Measurements from ENCODE around the gene LUC7L3. TPM values are rescaled to one million over a fixed set of nuclear protein-coding genes. Genes with fewer than 3 reads are reported as not detected.

The LUC7L3 gene
- total RNA-seq, 1 donor from 2014 or later = 71.5 TPM

GRCh38 chr17:50687200-50688066 lies 32.0 kb upstream of the LUC7L3 start:
- DNase-seq (ENCODE audit: low spot score) = no peak
- no peaks in the 10 kb centered on the region for H3K27me3 Mint-ChIP-seq (ENCODE audit: low read depth)
- H3K9me3 Mint-ChIP-seq (ENCODE audit: low read depth) = no peaks in the 10 kb centered on the region
- H3K4me1 Mint-ChIP-seq (ENCODE audit: low read depth) = peaks cover 23% of the 10 kb centered on the region
- H3K27ac Mint-ChIP-seq (ENCODE audit: unreplicated experiment) = peak overlapping the region; percentile 79
- H3K36me3 Mint-ChIP-seq (ENCODE audit: low read depth) = no peaks in the 10 kb centered on the region
- TF ChIP-seq CTCF (IDR thresholded peaks at IDR 0.05) = no peak
- no peak overlapping the region for H3K4me3 Mint-ChIP-seq (ENCODE audit: unreplicated experiment)

GRCh38 chr17:50688245-50688644 lies 31.2 kb upstream of the LUC7L3 start:
- Mint-ChIP-seq H3K4me1 (ENCODE audit: low read depth) (peaks cover 31% of the 10 kb centered on the region), H3K9me3 (ENCODE audit: low read depth) (no peaks in the 10 kb centered on the region), H3K4me3 (ENCODE audit: unreplicated experiment) (no peak overlapping the region), H3K36me3 (ENCODE audit: low read depth) (peaks cover under 1% of the 10 kb centered on the region), H3K27me3 (ENCODE audit: low read depth) (no peaks in the 10 kb centered on the region), H3K27ac (ENCODE audit: unreplicated experiment) (no peak overlapping the region)
- no peak for TF ChIP-seq CTCF (IDR thresholded peaks at IDR 0.05)
- no peak for DNase-seq (ENCODE audit: low spot score)

- peaks cover 39% of the 10 kb centered on the region for H3K4me1 Mint-ChIP-seq (ENCODE audit: low read depth)
- H3K27me3 Mint-ChIP-seq (ENCODE audit: low read depth) = no peaks in the 10 kb centered on the region
- H3K4me3 Mint-ChIP-seq (ENCODE audit: unreplicated experiment) = no peak overlapping the region
- DNase-seq (ENCODE audit: low spot score) = no peak
- TF ChIP-seq CTCF (IDR thresholded peaks at IDR 0.05) = no peak
- H3K27ac Mint-ChIP-seq (ENCODE audit: unreplicated experiment) = no peak overlapping the region
- H3K9me3 Mint-ChIP-seq (ENCODE audit: low read depth) = no peaks in the 10 kb centered on the region
- peaks cover 3% of the 10 kb centered on the region for H3K36me3 Mint-ChIP-seq (ENCODE audit: low read depth)
Observed at GRCh38 chr17:50689251-50689650, 30.2 kb upstream of the LUC7L3 start.

- no peak overlapping the region for H3K4me3 Mint-ChIP-seq (ENCODE audit: unreplicated experiment)
- no peak for DNase-seq (ENCODE audit: low spot score)
- peaks cover 44% of the 10 kb centered on the region for H3K4me1 Mint-ChIP-seq (ENCODE audit: low read depth)
- H3K27me3 Mint-ChIP-seq (ENCODE audit: low read depth) = no peaks in the 10 kb centered on the region
- H3K36me3 Mint-ChIP-seq (ENCODE audit: low read depth) = peaks cover 6% of the 10 kb centered on the region
- no peak overlapping the region for H3K27ac Mint-ChIP-seq (ENCODE audit: unreplicated experiment)
- no peaks in the 10 kb centered on the region for H3K9me3 Mint-ChIP-seq (ENCODE audit: low read depth)
- no peak for TF ChIP-seq CTCF (IDR thresholded peaks at IDR 0.05)
Observed at GRCh38 chr17:50689956-50690886, 29.2 kb upstream of the LUC7L3 start.

- no peak overlapping the region for H3K27ac Mint-ChIP-seq (ENCODE audit: unreplicated experiment)
Observed at GRCh38 chr17:50690887-50691549, 28.4 kb upstream of the LUC7L3 start.

More at GRCh38 chr17:50690887-50691549, 28.4 kb upstream of the LUC7L3 start:
- no peaks in the 10 kb centered on the region for H3K27me3 Mint-ChIP-seq (ENCODE audit: low read depth)
- DNase-seq (ENCODE audit: low spot score) = no peak
- no peak for TF ChIP-seq CTCF (IDR thresholded peaks at IDR 0.05)
- H3K4me3 Mint-ChIP-seq (ENCODE audit: unreplicated experiment) = no peak overlapping the region
- H3K4me1 Mint-ChIP-seq (ENCODE audit: low read depth) = peaks cover 44% of the 10 kb centered on the region
- H3K36me3 Mint-ChIP-seq (ENCODE audit: low read depth) = peaks cover 10% of the 10 kb centered on the region
- H3K9me3 Mint-ChIP-seq (ENCODE audit: low read depth) = no peaks in the 10 kb centered on the region

All from chondrocyte (in vitro differentiated cells).